ENCODE measurements around the gene ATP1A1. TPM values are rescaled to one million over a fixed set of nuclear protein-coding genes. Genes with fewer than 3 reads are reported as not detected.
A peak's percentile ranks its signal among the peaks of the same experiment; 100 is the strongest.

Gene ATP1A1
- total RNA-seq, 1 donor from 2014 or later: 1,192 TPM

- DNase-seq (ENCODE audit: low read depth): no peak
Observed at GRCh38 chr1:116372191-116372590, 853 bp upstream of the ATP1A1 start.

DNA sequence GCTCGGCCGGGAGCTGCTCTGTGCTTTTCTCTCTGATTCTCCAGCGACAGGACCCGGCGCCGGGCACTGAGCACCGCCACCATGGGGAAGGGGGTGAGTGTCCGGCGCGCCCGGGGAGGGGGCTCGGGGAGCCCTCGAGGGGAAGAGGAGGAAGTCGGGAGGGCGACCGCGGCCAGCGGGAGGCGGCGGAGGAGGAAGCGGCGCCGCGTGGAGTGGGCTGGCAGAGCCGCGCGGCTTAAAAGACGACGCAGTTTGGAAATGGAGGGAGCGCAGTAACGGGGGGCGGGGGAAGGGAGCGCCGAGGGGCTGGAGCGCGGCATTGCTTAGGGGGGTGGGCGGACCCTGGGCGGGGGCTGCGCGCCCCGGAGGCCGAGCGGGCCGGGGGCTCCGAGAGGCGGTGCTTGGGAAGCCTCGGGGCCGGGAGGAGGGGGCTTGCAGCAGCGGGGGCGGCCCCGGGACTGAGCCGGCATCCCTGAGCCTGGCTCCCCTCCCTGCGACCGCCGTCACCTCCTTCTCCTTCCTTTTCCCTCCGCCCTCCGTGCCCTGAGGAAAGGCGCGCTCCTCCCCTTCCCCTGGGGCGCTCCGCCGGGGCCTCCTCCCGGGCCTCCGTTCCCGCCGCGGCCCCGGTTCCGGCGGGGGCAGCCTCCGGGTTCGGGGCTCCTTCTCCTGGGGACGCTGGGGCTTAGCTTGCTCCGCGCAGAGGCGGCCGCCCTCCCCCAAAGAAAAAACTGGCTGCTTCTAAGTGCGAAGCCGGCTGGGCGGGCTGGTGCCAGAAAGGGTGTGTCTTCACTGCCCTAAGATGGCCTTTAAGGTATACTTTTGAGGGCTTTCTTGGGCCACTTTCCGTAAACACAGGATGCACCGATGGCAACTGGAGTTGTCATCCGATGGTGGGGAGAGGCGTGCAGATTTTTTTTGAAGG is 648 bp downstream of the ATP1A1 start:
- no peak for DNase-seq (ENCODE audit: low read depth)

GRCh38 chr1:116374353-116375147 is 1.5 kb downstream of the ATP1A1 start:
- no peak for DNase-seq (ENCODE audit: low read depth)

- DNase-seq (ENCODE audit: low read depth): peak; percentile 43
Observed at GRCh38 chr1:116375148-116375886, 2.3 kb downstream of the ATP1A1 start.

DNA sequence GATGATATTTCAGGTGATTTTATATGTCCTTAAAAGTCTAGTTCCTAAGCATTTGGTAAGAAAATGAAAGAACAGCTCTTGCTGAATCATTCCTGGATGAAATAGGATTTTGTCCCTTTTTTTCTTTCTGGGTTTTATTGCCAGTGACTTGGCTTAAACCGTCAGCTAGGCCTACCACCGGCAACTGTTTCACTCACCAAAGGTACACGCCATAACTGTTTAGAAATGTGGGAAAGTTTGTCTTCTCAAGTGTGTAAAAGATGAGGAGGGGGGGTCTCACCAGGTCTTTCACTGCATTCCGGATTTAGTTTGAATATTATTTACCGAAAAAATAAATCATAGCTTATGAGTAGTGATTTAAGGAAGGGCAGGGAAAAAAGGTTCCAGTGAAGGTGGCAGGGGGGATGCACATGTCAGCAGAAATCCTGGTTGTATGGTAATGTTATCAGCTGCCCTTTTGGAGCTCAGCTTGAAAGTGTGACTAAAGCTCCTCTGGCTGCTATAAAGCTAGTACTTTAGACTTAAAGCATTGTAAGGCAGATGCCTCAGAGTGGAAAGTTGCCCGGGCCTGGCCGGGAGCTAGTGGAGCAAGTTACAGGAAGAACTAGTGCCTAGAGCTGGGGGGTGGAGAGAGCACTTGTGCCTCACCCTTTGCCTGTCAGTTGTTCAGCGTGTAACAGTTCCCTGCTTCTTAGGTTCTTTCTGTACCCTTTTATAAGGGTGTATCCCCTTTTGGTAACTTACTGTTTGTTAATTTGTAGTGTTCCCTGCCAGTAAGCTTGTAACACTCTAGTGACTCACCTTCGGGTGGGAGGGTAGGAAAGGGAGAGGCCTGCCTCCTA is 3.1 kb downstream of the ATP1A1 start:
- peak; percentile 98 for DNase-seq (ENCODE audit: low read depth)

DNA sequence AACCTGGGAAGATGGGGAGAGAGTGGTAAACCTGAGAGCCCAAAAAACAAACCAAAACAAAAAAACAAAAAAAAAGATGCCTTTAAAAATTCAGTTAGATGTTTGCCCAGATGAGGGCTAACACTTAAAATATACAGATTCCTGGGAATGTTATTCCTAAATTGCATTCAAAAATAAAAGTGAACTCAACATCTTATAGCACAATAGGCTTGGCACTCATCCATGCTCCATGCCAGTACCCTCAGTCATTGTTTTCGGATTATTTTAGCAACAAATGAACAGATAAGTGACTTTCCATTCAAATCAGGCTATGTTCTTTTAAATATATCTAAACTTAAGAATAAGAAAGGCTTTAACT is 3.7 kb downstream of the ATP1A1 start:
- no peak for DNase-seq (ENCODE audit: low read depth)

DNA sequence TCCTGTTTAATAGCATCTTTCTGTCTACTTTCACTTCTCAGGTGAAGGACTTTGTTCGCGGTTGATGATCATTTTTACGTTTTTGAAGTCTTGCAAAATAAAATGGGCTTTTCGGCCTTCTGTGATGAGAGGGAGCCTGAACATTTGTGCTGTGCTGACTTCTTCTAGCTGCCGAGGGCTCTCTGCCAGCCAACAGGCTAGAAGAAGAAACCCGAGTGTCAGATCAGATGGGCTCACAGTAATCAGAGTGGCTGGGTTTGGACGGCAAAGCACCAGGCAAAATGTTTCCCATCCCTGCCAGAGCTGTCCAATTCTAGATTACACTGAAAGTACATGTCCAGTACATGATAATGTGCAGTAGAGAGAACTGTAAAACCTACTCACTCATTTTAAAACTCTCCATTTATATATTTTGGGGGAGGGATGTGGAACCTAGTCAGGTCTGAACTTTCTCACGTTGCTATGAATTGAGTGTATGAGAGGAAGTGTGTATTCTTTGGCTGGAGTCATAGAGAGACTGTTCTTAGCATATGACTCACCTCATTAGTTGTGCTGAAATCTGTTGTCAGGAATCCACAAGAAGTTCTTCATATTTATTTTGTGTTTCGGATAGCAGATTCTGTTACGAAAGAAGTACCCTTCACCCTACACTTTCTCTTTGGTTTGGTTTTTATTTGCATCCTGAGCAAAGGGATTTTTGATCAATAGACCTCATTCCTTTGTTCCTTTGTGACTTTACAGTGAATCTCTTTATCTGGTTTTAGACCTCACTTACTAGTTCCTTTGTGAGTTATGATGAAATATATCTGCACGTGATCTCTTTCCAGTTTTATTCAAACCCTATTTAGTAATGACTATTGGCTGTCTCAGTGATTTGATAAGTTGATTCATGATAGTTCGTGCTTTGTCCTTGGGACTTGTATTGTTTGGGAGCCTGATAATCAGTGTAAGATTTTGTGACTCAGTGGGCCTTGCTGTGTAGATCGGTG is 4.8 kb downstream of the ATP1A1 start:
- peak; percentile 98 for DNase-seq (ENCODE audit: low read depth)

DNA sequence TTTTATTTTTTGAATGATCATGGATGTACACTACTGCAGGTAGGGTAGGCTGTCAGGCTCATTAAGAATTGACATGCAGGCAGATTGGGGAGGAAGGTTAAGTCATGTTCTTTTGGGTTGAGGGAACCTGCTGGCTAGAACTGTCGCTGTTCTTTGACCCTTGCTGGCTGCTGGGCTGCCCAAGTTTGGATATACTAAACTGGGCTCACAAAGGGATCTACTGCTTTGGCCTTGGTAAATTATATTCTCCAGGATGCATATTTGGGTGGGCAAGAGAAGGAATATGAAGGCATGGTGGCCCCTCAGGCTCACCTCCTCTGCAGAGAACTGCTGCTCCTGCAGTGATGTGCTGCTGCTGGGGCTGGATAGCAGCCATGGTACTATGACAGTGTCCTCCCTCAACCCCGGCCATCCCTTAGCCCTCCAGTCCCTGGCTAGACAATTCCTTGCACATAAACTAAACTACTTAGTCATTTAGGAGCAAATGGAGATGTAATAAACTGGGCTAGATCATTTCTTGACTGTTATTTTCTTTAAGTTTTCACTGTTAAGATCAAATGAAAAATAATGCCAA is 6.1 kb downstream of the ATP1A1 start:
- DNase-seq (ENCODE audit: low read depth): no peak

DNA sequence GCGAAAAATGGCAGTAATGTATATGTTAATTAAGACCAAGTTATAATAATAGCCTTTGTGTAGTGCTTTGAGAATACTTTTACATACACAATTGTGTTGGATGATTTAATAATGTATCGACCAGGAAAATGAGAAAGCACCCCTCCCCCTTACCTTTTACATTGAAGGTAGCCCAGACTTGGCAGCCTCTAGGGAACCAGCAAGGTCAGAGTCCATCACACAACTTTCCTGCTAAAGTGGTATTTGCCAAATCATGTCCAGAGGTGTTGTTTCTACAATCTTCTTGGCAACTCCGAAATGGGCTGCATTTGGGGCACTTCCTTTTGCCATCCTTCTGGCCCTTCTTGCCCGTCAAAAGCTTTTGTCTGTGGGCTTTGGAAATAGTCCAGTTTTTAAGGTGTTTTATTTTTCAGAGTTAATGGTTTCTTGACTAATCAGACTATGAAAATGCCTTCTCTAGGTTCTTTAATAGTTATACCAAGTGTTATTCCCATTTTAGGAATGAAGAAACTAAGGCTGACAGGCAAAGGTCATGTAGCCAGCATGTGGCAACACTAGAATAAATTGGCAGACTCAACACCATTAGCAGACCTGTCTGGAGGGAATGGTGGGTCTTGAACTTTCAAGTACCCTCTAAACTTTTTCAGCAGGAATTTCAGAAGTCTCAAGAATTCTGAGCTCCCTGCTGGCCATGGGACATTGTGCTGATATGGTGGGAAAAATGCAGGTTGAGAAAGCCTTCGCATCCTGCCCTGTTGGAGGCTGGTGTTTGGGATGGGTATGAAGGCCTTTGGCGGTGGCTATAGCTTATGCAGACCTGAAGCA is 6.8 kb downstream of the ATP1A1 start:
- no peak for DNase-seq (ENCODE audit: low read depth)

DNA sequence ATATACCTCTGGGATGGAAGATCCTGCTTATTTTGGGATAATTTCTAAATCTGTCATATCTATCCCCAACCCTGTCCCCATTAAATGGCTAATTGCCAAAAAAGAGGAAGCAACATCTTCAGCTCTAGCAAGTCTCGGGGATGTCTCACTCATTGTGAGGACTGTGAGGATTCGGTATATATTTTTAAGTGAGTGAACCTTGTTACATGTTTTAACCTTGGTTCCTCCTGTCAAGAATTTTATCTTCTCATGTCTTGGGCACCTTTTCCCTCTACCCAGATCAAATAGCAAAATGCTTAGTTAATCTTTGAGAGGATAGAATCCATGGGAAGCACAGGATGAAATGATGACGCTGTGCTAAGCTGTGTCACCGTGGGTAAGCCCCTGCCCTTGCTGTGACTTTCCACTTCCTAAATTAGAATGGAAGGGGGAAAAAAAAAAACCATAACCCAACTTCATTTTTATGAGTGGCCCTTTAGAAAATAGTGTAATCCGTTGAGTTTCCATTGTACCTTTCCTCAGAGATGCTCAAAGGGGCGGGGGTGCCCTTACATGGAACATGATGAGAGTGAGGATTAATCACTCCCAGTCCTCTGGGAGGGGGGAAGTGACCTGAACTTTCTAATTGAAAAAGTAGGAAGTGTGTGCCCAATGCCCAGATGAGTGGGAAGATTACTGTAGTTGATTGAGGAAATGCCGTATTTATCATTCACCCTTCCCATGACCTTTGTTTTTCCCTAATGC is 7.6 kb downstream of the ATP1A1 start:
- peak; percentile 38 for DNase-seq (ENCODE audit: low read depth)

- DNase-seq (ENCODE audit: low read depth): peak; percentile 40
Observed at GRCh38 chr1:116382321-116382720, 9.3 kb downstream of the ATP1A1 start.

GRCh38 chr1:116382857-116383483 is 9.9 kb downstream of the ATP1A1 start:
- DNase-seq (ENCODE audit: low read depth): no peak

DNA sequence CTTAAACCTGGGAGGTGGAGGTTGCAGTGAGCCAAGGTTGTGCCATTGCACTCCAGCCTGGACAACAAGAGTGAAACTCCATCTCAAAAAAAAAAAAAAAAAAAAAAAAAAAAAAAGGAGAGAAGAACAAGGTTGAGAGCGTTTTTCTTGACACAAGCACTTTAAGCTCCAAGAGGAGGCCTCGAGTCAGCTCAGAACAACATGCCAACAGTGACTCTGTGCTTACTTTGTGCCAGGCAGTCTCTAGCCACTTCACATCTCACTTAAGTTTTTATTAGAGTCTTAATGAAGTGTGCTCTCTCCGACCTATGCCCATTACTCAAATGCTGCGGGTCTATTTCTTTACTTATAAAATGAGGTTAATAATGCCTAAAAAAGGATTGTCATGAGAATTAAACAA is 13.0 kb downstream of the ATP1A1 start:
- no peak for DNase-seq (ENCODE audit: low read depth)

DNA sequence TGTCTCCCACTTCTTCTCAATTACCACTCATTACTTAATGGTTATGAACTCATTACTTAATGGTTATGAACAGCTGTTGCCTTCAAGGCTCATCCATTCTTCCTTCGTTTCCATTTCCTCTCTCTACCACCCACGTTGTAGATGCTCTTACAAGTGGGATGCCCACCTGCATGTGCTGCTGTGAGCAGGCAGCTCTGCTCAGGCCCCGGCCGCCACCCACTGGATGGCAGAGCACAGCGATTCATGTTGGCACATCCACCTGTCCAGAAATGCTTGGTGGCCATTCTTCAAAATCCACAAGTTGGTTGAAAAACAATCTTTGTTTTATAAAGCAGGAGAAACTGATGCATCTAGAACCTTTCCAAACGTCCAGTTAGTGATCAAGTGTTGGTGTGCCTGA is 14.5 kb downstream of the ATP1A1 start:
- no peak for DNase-seq (ENCODE audit: low read depth)

- no peak for DNase-seq (ENCODE audit: low read depth)
Observed at GRCh38 chr1:116388122-116388521, 15.1 kb downstream of the ATP1A1 start.

DNA sequence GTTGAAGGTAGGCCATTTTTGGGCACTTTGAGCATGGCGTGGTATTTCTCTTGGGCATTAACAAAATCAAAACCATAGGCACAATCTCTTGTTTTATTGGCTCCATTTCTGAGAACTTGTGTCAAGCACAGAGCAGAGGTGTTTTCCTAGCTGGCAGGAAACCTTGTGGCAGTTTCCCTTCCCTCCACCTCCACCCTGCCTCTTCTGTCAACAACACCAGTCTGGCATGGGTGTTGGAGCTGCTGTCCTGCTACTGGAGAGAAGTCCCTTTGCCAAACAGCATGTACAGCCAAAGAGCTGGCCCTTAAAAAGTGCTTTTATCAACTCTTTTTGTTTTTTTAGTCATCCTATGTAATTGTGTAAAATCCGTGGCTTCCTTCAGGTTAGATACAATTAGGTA is 16.0 kb downstream of the ATP1A1 start:
- no peak for DNase-seq (ENCODE audit: low read depth)

DNA sequence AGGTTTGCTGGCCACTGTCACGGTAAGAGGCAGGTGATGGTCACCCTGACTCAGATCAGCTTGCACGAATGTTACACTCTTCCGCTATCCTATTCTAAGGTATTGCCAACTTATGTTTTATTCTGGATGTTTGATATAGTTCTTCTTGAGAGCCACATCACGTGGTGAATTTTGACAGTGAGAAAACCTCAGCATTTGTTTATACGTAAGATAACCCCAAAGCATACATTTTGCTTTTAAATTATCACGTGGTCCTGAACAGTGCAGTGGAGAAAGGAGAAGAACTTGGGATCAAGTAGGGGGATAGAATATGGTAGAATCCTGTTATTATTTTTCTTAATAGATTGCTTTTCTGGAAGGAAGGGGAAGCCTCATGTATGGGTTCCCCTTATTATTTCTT is 16.6 kb downstream of the ATP1A1 start:
- no peak for DNase-seq (ENCODE audit: low read depth)

- DNase-seq (ENCODE audit: low read depth): no peak
Observed at GRCh38 chr1:116390195-116390594, 17.2 kb downstream of the ATP1A1 start.
